K562 (cell line): ENCODE measurements around the gene MDM4. TPM values are rescaled to one million over a fixed set of nuclear protein-coding genes. Genes with fewer than 3 reads are reported as not detected.

Experiments used
- BDP1 ChIP-seq: IDR thresholded peaks from 3 replicates; pipeline ENCODE4 v1.6.1; 2011; ENCODE audit not compliant: insufficient read length, insufficient read depth
- CHD1 ChIP-seq: fragments of 200-600 bp; sonication (generic); IDR thresholded peaks from one replicate; pipeline ENCODE4 v1.6.1; 2012; ENCODE audit warnings: mild to moderate bottlenecking, moderate library complexity, low read length, inconsistent platforms
- CHD2 ChIP-seq: IDR thresholded peaks from 2 replicates; pipeline ENCODE4 v1.6.1; 2011; ENCODE audit warnings: low read depth, low read length
- CREM ChIP-seq: IDR thresholded peaks from 2 replicates; pipeline ENCODE4 v1.6.1; 2014; ENCODE audit warnings: antibody characterized with exemption, low read depth
- HEY1 ChIP-seq: fragments of 250-450 bp; sonication (Bioruptor Pico); IDR thresholded peaks from 2 replicates; pipeline ENCODE4 v1.5.0; 2020; ENCODE audit warnings: mild to moderate bottlenecking, moderate library complexity, borderline replicate concordance
- KLF16 ChIP-seq: IDR thresholded peaks from 2 replicates; pipeline ENCODE4 v1.6.1; 2016; ENCODE audit warnings: antibody characterized with exemption
- MBD2 ChIP-seq: sonication (generic); IDR thresholded peaks from 2 replicates; pipeline ENCODE4 v1.6.1; 2016; ENCODE audit warnings: low read depth, borderline replicate concordance
- POLR2AphosphoS2 ChIP-seq: IDR thresholded peaks from 2 replicates; pipeline ENCODE4 v1.6.1; 2012; ENCODE audit warnings: low read length, improper control_type of control experiment
- PRMT5 ChIP-seq: sonication (generic); formaldehyde crosslinking; IDR thresholded peaks from 2 replicates; pipeline ENCODE4 v1.5.0; 2020; ENCODE audit warnings: missing genetic modification reagents
- SIRT6 ChIP-seq: IDR thresholded peaks from one replicate; pipeline ENCODE4 v1.6.1; 2012; ENCODE audit warnings: low read depth, mild to moderate bottlenecking, control low read depth, inconsistent platforms, low read length, moderate library complexity
- SIX5 ChIP-seq, 2 experiments: IDR thresholded peaks; 2 replicates each; pipeline ENCODE4 v1.6.1; 2011; ENCODE audit warnings: low read length in 2 of 2, borderline replicate concordance in 1 of 2, low read depth in 1 of 2, mild to moderate bottlenecking in 1 of 2, moderate library complexity in 1 of 2; ENCODE audit not compliant: insufficient read depth in 1 of 2
- SMAD2 ChIP-seq: fragments of 150-350 bp; IDR thresholded peaks from 2 replicates; pipeline ENCODE4 v1.6.1; 2014; ENCODE audit warnings: low read depth, mild to moderate bottlenecking, low read length
- SRSF9 ChIP-seq: fragments of 200-400 bp; formaldehyde crosslinking; IDR thresholded peaks from 2 replicates; pipeline ENCODE4 v1.6.1; 2017; ENCODE audit warnings: low read depth, low read length, borderline replicate concordance
- USF1 ChIP-seq: sonication (generic); formaldehyde crosslinking; IDR thresholded peaks from 2 replicates; pipeline ENCODE4 v1.9.0; 2022; ENCODE audit warnings: mild to moderate bottlenecking, missing genetic modification reagents
- XRCC5 ChIP-seq: fragments of 200-400 bp; formaldehyde crosslinking; IDR thresholded peaks from 2 replicates; pipeline ENCODE4 v1.6.1; 2017; ENCODE audit warnings: low read depth, mild to moderate bottlenecking, low read length
- ZFX ChIP-seq: sonication (generic); formaldehyde crosslinking; IDR thresholded peaks from 2 replicates; pipeline ENCODE4 v1.8.0; 2022; ENCODE audit warnings: mild to moderate bottlenecking, missing genetic modification reagents, moderate library complexity
- ZNF347 ChIP-seq: fragments of 450-650 bp; formaldehyde crosslinking; IDR thresholded peaks from 2 replicates; pipeline ENCODE4 v1.4.0; 2020; ENCODE audit warnings: low read depth, mild to moderate bottlenecking, moderate library complexity
- polyA plus RNA-seq, 8 experiments: library from polyadenylated mRNA; depleted of rRNA in 4 of 8; stranded (reverse) in 5 of 8; unstranded in 3 of 8; fragments of >200 nt; fragmentation: Nextera tagmentation in 2 of 8; fragmentation: Illumina TruSeq in 1 of 8; extraction: Ambion mirVana in 2 of 8; extraction: Trizol in 1 of 8; gene quantifications; 2 replicates each; pipeline versions ENCODE4 v1.2.1 to v1.2.3, GENCODE V29; 2011 to 2014; ENCODE audit warnings: inconsistent platforms in 1 of 8, missing spikeins in 1 of 8
- total RNA-seq, 7 experiments: library from RNA; depleted of rRNA in 6 of 7; stranded (reverse); fragments of >200 nt in 6 of 7; fragmentation: Illumina TruSeq in 2 of 7; extraction: Trizol in 2 of 7; gene quantifications; 2 replicates each; pipeline versions ENCODE4 v1.2.1 to v1.2.3, GENCODE V29; 2011 to 2021; ENCODE audit warnings: low replicate concordance in 1 of 7
- TF ChIP-seq, protein P1 (sequence below): sonication (generic); formaldehyde crosslinking; IDR thresholded peaks from 2 replicates; pipeline ENCODE4 v1.8.0; 2023; ENCODE audit warnings: mild to moderate bottlenecking, missing genetic modification reagents
- TF ChIP-seq, protein P2 (sequence below): sonication (generic); formaldehyde crosslinking; IDR thresholded peaks from 2 replicates; pipeline ENCODE4 v1.8.0; 2022; ENCODE audit warnings: mild to moderate bottlenecking, missing genetic modification reagents
- TF ChIP-seq, protein P3 (sequence below): fragments of 250-450 bp; sonication (Bioruptor Pico); IDR thresholded peaks from 2 replicates; pipeline ENCODE4 v1.5.0; 2020; ENCODE audit warnings: mild to moderate bottlenecking
- TF ChIP-seq, protein P4 (sequence below): fragments of 250-450 bp; sonication (Bioruptor Pico); IDR thresholded peaks from 2 replicates; pipeline ENCODE4 v1.5.0; 2021

MDM4 gene
- total and polyA plus RNA-seq, 9 of the 15 experiments (the other 6 are each of a cell fraction or from before 2014, with no cell fraction given): 3.3 to 61.7 (median 21.2) TPM

DNA sequence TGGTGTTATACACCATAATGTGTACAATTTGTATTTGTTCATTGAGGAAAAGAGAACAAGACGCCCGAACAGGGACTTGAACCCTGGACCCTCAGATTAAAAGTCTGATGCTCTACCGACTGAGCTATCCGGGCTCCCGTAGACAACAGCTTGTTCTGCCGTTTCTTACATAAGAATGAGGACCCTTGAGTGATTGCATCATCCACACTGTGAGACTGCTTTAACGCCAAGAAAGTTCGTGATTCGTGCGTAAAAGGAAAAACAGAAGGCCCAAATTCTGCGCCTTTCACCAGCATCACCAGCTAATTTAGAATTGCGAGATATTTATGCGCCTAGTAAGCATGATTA lies 9.3 kb upstream of the MDM4 start (continued):
- no peak for TF ChIP-seq SIRT6
- no peak for TF ChIP-seq CHD2
- TF ChIP-seq BDP1: peak; percentile 97
- TF ChIP-seq HEY1 (CRISPR knock-in tag): peak; percentile 76
- TF ChIP-seq CREM: peak; percentile 90
- TF ChIP-seq ZNF347: no peak
- TF ChIP-seq, protein P1, sequence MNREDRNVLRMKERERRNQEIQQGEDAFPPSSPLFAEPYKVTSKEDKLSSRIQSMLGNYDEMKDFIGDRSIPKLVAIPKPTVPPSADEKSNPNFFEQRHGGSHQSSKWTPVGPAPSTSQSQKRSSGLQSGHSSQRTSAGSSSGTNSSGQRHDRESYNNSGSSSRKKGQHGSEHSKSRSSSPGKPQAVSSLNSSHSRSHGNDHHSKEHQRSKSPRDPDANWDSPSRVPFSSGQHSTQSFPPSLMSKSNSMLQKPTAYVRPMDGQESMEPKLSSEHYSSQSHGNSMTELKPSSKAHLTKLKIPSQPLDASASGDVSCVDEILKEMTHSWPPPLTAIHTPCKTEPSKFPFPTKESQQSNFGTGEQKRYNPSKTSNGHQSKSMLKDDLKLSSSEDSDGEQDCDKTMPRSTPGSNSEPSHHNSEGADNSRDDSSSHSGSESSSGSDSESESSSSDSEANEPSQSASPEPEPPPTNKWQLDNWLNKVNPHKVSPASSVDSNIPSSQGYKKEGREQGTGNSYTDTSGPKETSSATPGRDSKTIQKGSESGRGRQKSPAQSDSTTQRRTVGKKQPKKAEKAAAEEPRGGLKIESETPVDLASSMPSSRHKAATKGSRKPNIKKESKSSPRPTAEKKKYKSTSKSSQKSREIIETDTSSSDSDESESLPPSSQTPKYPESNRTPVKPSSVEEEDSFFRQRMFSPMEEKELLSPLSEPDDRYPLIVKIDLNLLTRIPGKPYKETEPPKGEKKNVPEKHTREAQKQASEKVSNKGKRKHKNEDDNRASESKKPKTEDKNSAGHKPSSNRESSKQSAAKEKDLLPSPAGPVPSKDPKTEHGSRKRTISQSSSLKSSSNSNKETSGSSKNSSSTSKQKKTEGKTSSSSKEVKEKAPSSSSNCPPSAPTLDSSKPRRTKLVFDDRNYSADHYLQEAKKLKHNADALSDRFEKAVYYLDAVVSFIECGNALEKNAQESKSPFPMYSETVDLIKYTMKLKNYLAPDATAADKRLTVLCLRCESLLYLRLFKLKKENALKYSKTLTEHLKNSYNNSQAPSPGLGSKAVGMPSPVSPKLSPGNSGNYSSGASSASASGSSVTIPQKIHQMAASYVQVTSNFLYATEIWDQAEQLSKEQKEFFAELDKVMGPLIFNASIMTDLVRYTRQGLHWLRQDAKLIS (CRISPR knock-in tag): no peak
- TF ChIP-seq SRSF9: no peak
- no peak for TF ChIP-seq PRMT5 (CRISPR knock-in tag)
- TF ChIP-seq, protein P2, sequence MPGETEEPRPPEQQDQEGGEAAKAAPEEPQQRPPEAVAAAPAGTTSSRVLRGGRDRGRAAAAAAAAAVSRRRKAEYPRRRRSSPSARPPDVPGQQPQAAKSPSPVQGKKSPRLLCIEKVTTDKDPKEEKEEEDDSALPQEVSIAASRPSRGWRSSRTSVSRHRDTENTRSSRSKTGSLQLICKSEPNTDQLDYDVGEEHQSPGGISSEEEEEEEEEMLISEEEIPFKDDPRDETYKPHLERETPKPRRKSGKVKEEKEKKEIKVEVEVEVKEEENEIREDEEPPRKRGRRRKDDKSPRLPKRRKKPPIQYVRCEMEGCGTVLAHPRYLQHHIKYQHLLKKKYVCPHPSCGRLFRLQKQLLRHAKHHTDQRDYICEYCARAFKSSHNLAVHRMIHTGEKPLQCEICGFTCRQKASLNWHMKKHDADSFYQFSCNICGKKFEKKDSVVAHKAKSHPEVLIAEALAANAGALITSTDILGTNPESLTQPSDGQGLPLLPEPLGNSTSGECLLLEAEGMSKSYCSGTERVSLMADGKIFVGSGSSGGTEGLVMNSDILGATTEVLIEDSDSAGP: no peak
- no peak for TF ChIP-seq USF1 (CRISPR knock-in tag)
- TF ChIP-seq, protein P3, sequence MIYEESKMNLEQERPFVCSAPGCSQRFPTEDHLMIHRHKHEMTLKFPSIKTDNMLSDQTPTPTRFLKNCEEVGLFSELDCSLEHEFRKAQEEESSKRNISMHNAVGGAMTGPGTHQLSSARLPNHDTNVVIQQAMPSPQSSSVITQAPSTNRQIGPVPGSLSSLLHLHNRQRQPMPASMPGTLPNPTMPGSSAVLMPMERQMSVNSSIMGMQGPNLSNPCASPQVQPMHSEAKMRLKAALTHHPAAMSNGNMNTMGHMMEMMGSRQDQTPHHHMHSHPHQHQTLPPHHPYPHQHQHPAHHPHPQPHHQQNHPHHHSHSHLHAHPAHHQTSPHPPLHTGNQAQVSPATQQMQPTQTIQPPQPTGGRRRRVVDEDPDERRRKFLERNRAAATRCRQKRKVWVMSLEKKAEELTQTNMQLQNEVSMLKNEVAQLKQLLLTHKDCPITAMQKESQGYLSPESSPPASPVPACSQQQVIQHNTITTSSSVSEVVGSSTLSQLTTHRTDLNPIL: peak; percentile 22; the same call in 1 of the 2 replicates
- TF ChIP-seq XRCC5: no peak
- TF ChIP-seq KLF16: peak; percentile 36; the same call in 1 of the 2 replicates
- TF ChIP-seq, protein P4, sequence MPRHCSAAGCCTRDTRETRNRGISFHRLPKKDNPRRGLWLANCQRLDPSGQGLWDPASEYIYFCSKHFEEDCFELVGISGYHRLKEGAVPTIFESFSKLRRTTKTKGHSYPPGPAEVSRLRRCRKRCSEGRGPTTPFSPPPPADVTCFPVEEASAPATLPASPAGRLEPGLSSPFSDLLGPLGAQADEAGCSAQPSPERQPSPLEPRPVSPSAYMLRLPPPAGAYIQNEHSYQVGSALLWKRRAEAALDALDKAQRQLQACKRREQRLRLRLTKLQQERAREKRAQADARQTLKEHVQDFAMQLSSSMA (CRISPR knock-in tag): no peak
- no peak for TF ChIP-seq CHD1
- no peak for TF ChIP-seq SIX5 (IDR thresholded peaks at IDR 0.05; ENCODE audit: borderline replicate concordance in 1 of 2, insufficient read depth in 1 of 2, low read depth in 1 of 2, low read length in 2 of 2)
- TF ChIP-seq SMAD2: no peak
- TF ChIP-seq POLR2AphosphoS2: no peak
- no peak for TF ChIP-seq MBD2
- peak; percentile 79 for TF ChIP-seq ZFX
